GM12873 (cell line): ENCODE results near the gene CDH15.

Source experiments
- TF ChIP-seq, protein P1 (sequence below): IDR thresholded peaks from 2 replicates; pipeline ENCODE4 v1.5.1; 2012; ENCODE audit warnings: low read depth, mild to moderate bottlenecking, moderate library complexity, low read length, control low read depth; ENCODE audit not compliant: insufficient read depth; ENCODE audit errors: missing control alignments

The CDH15 gene

DNA sequence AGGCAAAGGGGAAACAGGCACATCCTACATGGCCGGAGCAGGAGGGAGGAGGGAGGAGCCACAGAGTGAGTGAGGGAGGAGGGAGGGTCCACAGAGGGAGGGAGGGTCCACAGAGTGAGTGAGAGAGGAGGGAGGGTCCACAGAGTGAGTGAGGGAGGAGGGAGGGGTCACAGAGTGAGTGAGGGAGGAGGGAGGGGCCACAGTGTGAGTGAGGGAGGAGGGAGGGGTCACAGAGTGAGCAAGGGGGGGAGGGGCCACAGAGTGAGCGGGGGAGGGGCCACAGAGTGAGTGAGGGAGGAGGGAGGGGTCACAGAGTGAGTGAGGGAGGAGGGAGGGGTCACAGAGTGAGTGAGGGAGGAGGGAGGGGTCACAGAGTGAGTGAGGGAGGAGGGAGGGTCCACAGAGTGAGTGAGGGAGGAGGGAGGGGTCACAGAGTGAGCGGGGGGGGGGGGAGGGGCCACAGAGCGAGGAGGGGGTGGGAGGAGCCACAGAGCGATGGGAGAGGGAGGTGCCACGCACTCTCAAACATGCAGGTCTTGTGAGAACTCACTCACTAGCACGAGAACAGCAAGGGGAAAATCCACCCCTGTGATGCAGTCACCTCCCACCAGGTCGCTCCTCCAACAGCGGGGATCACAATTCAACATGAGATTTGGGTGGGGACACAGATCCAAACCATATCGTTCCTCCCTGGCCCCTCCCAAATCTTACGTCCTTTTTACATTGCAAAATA, 24.3 kb upstream of the CDH15 start:
- TF ChIP-seq, protein P1, sequence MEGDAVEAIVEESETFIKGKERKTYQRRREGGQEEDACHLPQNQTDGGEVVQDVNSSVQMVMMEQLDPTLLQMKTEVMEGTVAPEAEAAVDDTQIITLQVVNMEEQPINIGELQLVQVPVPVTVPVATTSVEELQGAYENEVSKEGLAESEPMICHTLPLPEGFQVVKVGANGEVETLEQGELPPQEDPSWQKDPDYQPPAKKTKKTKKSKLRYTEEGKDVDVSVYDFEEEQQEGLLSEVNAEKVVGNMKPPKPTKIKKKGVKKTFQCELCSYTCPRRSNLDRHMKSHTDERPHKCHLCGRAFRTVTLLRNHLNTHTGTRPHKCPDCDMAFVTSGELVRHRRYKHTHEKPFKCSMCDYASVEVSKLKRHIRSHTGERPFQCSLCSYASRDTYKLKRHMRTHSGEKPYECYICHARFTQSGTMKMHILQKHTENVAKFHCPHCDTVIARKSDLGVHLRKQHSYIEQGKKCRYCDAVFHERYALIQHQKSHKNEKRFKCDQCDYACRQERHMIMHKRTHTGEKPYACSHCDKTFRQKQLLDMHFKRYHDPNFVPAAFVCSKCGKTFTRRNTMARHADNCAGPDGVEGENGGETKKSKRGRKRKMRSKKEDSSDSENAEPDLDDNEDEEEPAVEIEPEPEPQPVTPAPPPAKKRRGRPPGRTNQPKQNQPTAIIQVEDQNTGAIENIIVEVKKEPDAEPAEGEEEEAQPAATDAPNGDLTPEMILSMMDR: no peak

GRCh38 chr16:89149386-89149785, 22.2 kb upstream of the CDH15 start:
- TF ChIP-seq, protein P1: no peak

DNA sequence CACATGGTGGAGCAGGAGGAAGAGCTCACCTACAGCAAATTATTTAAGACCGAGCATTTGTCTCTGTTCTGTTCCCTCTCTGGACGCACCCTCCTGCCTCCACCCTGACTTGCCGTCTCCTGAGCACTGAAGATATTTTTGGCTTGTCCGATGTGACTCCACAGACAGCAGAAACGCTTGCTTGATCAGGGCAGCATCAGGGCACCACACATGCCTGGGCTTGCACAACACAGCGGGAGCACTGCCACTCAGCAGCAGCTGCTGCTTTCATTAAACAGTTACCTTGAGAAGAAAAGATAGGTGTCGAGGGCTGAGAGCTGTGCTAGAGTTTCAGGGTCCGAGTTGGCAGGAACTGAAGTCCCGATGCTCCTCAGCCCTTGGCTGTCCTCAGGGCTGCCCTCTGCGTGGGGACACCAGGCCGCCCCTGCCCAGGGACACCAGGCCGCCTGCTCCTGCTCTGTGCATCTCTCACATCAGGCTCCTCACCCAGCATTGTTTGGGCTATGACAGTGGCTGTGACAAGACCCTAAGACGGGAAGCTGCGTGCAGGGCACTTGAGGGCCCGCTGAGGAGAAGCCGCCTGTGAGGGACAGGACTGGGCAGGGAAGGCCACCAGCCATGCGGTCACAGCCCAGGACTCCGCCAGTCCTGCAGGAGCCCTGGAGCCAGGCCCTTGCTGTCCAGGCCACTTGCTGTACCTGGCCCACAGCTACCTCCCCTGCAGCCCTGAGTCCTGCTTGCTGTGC, 21.3 kb upstream of the CDH15 start:
- TF ChIP-seq, protein P1: no peak

- TF ChIP-seq, protein P1: no peak
Observed at GRCh38 chr16:89150981-89151380, 20.6 kb upstream of the CDH15 start.

- TF ChIP-seq, protein P1: no peak
Observed at GRCh38 chr16:89152831-89153700, 18.5 kb upstream of the CDH15 start.

DNA sequence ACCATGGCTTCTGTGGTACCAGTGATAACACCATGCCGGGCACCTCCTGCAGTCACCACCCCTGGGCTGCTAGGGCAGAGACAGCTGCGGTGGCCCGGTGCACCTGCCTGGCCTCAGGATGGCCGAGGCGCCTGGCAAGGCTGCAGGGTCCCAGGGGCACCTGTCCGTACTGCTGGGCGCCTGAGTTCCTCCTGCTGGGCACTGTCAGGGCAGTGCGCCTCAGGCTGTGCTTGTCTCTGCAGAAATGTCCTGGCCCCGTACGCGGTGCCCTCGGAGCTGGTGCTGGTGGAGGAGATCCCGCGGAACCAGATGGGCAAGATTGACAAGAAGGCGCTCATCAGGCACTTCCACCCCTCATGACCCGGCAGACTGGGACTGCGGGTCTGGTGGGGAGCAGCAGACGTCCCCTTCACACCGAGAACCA, 17.7 kb upstream of the CDH15 start:
- TF ChIP-seq, protein P1: no peak
